ENCODE measurements around the gene NTM. TPM values are rescaled to one million over a fixed set of nuclear protein-coding genes. Genes with fewer than 3 reads are reported as not detected.

The NTM gene
- total RNA-seq, 6 donors from 2014 or later = 4.1 to 151 (median 115) TPM

GRCh38 chr11:131687291-131688047, 317.1 kb downstream of the NTM start:
- H3K4me1 ChIP-seq = peaks cover 0 to 14% (median 8%) of the 10 kb centered on the region in 4 donors
- TF ChIP-seq EP300 (IDR thresholded peaks at IDR 0.05) (no peak), POLR2A (IDR thresholded peaks at IDR 0.05) (no peak), CTCF (IDR thresholded peaks at IDR 0.05) (no peak), POLR2AphosphoS5 (IDR thresholded peaks at IDR 0.05) (no peak)
- no peak for ATAC-seq (ENCODE audit: low FRiP score in 2 of 2)
- H3K27me3 ChIP-seq = no peaks in the 10 kb centered on the region
- 80 to 85% methylated on average over 21 to 25 of the region's 30 CpGs for WGBS, 2 donors
- H3K27ac ChIP-seq = no peak overlapping the region
- DNase-seq = peak in 1 of 2 donors; percentile 73
- no peak overlapping the region for H3K4me3 ChIP-seq
- H3K36me3 ChIP-seq = no peaks in the 10 kb centered on the region
- H3K9me3 ChIP-seq = no peaks in the 10 kb centered on the region

GRCh38 chr11:131688048-131688693, 317.8 kb downstream of the NTM start:
- ATAC-seq (ENCODE audit: low FRiP score in 2 of 2) = peak in 1 of 2 donors; percentile 87
- Histone ChIP-seq H3K4me3 (no peak overlapping the region), H3K9me3 (no peaks in the 10 kb centered on the region), H3K27ac (no peak overlapping the region), H3K27me3 (no peaks in the 10 kb centered on the region), H3K36me3 (no peaks in the 10 kb centered on the region), H3K4me1 (peaks cover 0 to 14% (median 8%) of the 10 kb centered on the region in 4 donors)
- peak; percentile 50 to 92 for DNase-seq
- WGBS, 2 donors = 17 to 20% methylated on average over 1 to 34 of the region's 34 CpGs
- TF ChIP-seq EP300 (IDR thresholded peaks at IDR 0.05) (no peak), CTCF (IDR thresholded peaks at IDR 0.05) (peak; percentile 61 to 83 (median 68))

GRCh38 chr11:131689049-131689925, 318.9 kb downstream of the NTM start:
- DNase-seq = no peak
- Histone ChIP-seq H3K9me3 (no peaks in the 10 kb centered on the region), H3K4me1 (peaks cover 0 to 14% (median 8%) of the 10 kb centered on the region in 4 donors), H3K27ac (no peak overlapping the region), H3K36me3 (no peaks in the 10 kb centered on the region), H3K27me3 (no peaks in the 10 kb centered on the region), H3K4me3 (no peak overlapping the region)
- no peak for ATAC-seq (ENCODE audit: low FRiP score in 2 of 2)
- 76 to 84% methylated on average over 7 to 10 of the region's 10 CpGs for WGBS, 2 donors
- TF ChIP-seq POLR2A (IDR thresholded peaks at IDR 0.05) (no peak), POLR2AphosphoS5 (IDR thresholded peaks at IDR 0.05) (no peak), EP300 (IDR thresholded peaks at IDR 0.05) (no peak), CTCF (IDR thresholded peaks at IDR 0.05) (no peak)

GRCh38 chr11:131690362-131690761, 319.9 kb downstream of the NTM start:
- Histone ChIP-seq H3K9me3 (no peaks in the 10 kb centered on the region), H3K27me3 (no peaks in the 10 kb centered on the region), H3K27ac (no peak overlapping the region), H3K4me1 (peaks cover 0 to 18% (median 11%) of the 10 kb centered on the region in 4 donors), H3K36me3 (no peaks in the 10 kb centered on the region), H3K4me3 (no peak overlapping the region)
- 94 to 95% methylated on average over 23 of the region's 23 CpGs for WGBS, 2 donors
- DNase-seq = peak in 1 of 2 donors; percentile 73
- TF ChIP-seq EP300 (IDR thresholded peaks at IDR 0.05) (no peak), POLR2A (IDR thresholded peaks at IDR 0.05) (no peak), CTCF (IDR thresholded peaks at IDR 0.05) (no peak), POLR2AphosphoS5 (IDR thresholded peaks at IDR 0.05) (no peak)
- ATAC-seq (ENCODE audit: low FRiP score in 2 of 2) = no peak
